K562 (cell line): ENCODE measurements around the gene SKAP2. TPM values are rescaled to one million over a fixed set of nuclear protein-coding genes. Genes with fewer than 3 reads are reported as not detected.

Experiments used
- ATAC-seq: fragments of 200-7000 bp; cut with Tn5 transposase; 3 replicates; pipeline ENCODE4 v1.9.1; 2020; ENCODE audit warnings: moderate library complexity
- BruUV-seq: library from RNA; stranded (reverse); fragments of 400-500 nt; replicated peaks from 2 replicates; lab custom pipeline; 2021; lab: Mats Ljungman, UMichigan
- CTCF ChIA-PET: fragments of 300-600 bp; formaldehyde crosslinking; extraction: SDS; loops from one replicate; lab custom pipeline; 2021; ENCODE audit warnings: low intra/inter-chr PET ratio; lab: Yijun Ruan, JAX
- POLR2A ChIA-PET: fragments of 300-600, 350-650 bp; sonication (Branson Sonifier 250); formaldehyde crosslinking; extraction: SDS; loops from one replicate; lab custom pipeline; 2021; ENCODE audit warnings: antibody characterized with exemption, inconsistent platforms; lab: Yijun Ruan, JAX
- DNase-seq, 4 experiments: peaks; one replicate each; pipeline versions ENCODE4 v3.0.0 to v3.0.0-alpha.2; 2011 to 2018; ENCODE audit warnings: low spot score in 3 of 4, mixed read lengths in 3 of 4; ENCODE audit errors: extremely low read depth in 1 of 4
- FAIRE-seq: peaks from 2 replicates; lab custom pipeline; 2011; peaks lifted over from hg19 to GRCh38; lab: Jason Lieb, UNC
- H2AFZ ChIP-seq: 2 replicates; pipeline ENCODE4 v1.6.0; 2011; ENCODE audit warnings: low read depth, low read length, control low read depth, inconsistent platforms
- H3K27ac ChIP-seq: fragments of 200-600 bp; 3 replicates; pipeline ENCODE4 v1.8.0; 2011; ENCODE audit warnings: low read depth, mild to moderate bottlenecking, control low read depth, inconsistent platforms, low read length, moderate library complexity, mixed read lengths; ENCODE audit errors: extremely low read depth
- H3K27me3 ChIP-seq, 2 experiments: fragments of 300-600 bp in 1 of 2; 2 replicates in 1 of 2; 3 replicates in 1 of 2; pipeline versions ENCODE4 v1.6.0 to v1.8.0; 2011; ENCODE audit warnings: inconsistent platforms in 2 of 2, low read length in 2 of 2, mild to moderate bottlenecking in 1 of 2, mixed read lengths in 1 of 2, moderate library complexity in 1 of 2; ENCODE audit not compliant: control insufficient read depth in 2 of 2, insufficient read depth in 2 of 2
- H3K36me3 ChIP-seq: fragments of 300-600 bp; 3 replicates; pipeline ENCODE4 v1.8.0; 2011; ENCODE audit warnings: mild to moderate bottlenecking, low read length, inconsistent platforms; ENCODE audit not compliant: control insufficient read depth, insufficient read depth
- H3K4me1 ChIP-seq, 2 experiments: fragments of 200-600 bp in 1 of 2; replicated peaks in 1 of 2; 2 replicates in 1 of 2; 3 replicates in 1 of 2; pipeline versions ENCODE4 v1.5.1 to v1.8.0; 2011; ENCODE audit warnings: inconsistent platforms in 2 of 2, low read length in 2 of 2, mild to moderate bottlenecking in 1 of 2, mixed read lengths in 1 of 2, moderate library complexity in 1 of 2; ENCODE audit not compliant: control insufficient read depth in 2 of 2, insufficient read depth in 2 of 2
- H3K4me2 ChIP-seq: 2 replicates; pipeline ENCODE4 v1.6.1; 2011; ENCODE audit warnings: low read length, control low read depth, inconsistent platforms, mixed read lengths; ENCODE audit not compliant: insufficient read depth
- H3K4me3 ChIP-seq: fragments of 200-600 bp; sonication (generic), shearing (Covaris generic); 2 replicates; pipeline ENCODE4 v1.5.1; 2016; ENCODE audit warnings: control low read depth, inconsistent platforms
- H3K79me2 ChIP-seq: fragments of 200-600 bp; 3 replicates; pipeline ENCODE4 v1.8.0; 2011; ENCODE audit warnings: low read length, inconsistent platforms; ENCODE audit not compliant: control insufficient read depth, insufficient read depth
- H3K9ac ChIP-seq, 2 experiments: 2 replicates each; pipeline versions ENCODE4 v1.6.0 to v1.6.1; 2011; ENCODE audit warnings: low read depth in 2 of 2, low read length in 2 of 2, control low read depth in 1 of 2, inconsistent platforms in 1 of 2, mild to moderate bottlenecking in 1 of 2, mixed read lengths in 1 of 2; ENCODE audit not compliant: insufficient read depth in 1 of 2
- H3K9me1 ChIP-seq: one replicate; pipeline ENCODE4 v1.6.0; 2011; ENCODE audit warnings: inconsistent platforms, mild to moderate bottlenecking, low read length, moderate library complexity; ENCODE audit not compliant: control insufficient read depth, insufficient read depth
- H3K9me3 ChIP-seq: replicated peaks from 2 replicates; pipeline ENCODE4 v1.5.1; 2011; ENCODE audit warnings: low read depth, low read length, inconsistent platforms; ENCODE audit not compliant: control insufficient read depth, insufficient read depth
- H4K20me1 ChIP-seq: replicated peaks from 2 replicates; pipeline ENCODE4 v1.6.1; 2011; ENCODE audit warnings: low read length, inconsistent platforms, mixed read lengths; ENCODE audit not compliant: control insufficient read depth, insufficient read depth
- FOXA3 ChIP-seq, 2 experiments: fragments of 450-650 bp in 1 of 2; sonication (generic) in 1 of 2; formaldehyde crosslinking; IDR thresholded peaks in 1 of 2; conservative IDR thresholded peaks in 1 of 2; 2 replicates each; pipeline versions ENCODE4 v1.4.0 to v1.8.0; 2020 to 2022; ENCODE audit warnings: mild to moderate bottlenecking in 2 of 2, missing genetic modification reagents in 1 of 2
- GABPB1 ChIP-seq: sonication (generic); formaldehyde crosslinking; IDR thresholded peaks from 2 replicates; pipeline ENCODE4 v1.8.0; 2022; ENCODE audit warnings: mild to moderate bottlenecking, missing genetic modification reagents
- NUFIP1 ChIP-seq: fragments of 450-650 bp; IDR thresholded peaks from 2 replicates; pipeline ENCODE4 v1.6.1; 2018; ENCODE audit not compliant: partially characterized antibody
- RFX1 ChIP-seq: fragments of 450-650 bp; IDR thresholded peaks from 2 replicates; pipeline ENCODE4 v1.6.1; 2016; ENCODE audit warnings: mild to moderate bottlenecking, moderate library complexity
- SPI1 ChIP-seq: IDR thresholded peaks from 2 replicates; pipeline ENCODE4 v1.6.1; 2011; ENCODE audit warnings: low read depth, low read length, control low read depth, borderline replicate concordance
- TCFL5 ChIP-seq: fragments of 250-450 bp; sonication (Bioruptor Pico); conservative IDR thresholded peaks from 2 replicates; pipeline ENCODE4 v1.6.1; 2021; ENCODE audit warnings: mild to moderate bottlenecking, moderate library complexity, matching md5 sums
- ZNF146 ChIP-seq: IDR thresholded peaks from one replicate; pipeline ENCODE4 v1.6.1; 2018; ENCODE audit warnings: missing compliant biosample characterization; ENCODE audit not compliant: unreplicated experiment
- in situ Hi-C: fragments of 300-500 bp; cut with MboI; formaldehyde crosslinking; loops from 4 replicates; pipeline ENCODE4 v1.15.0; 2018; ENCODE audit warnings: inconsistent platforms, mixed read lengths
- intact Hi-C: fragments of 100-400 bp; cut with micrococcal nuclease; formaldehyde crosslinking; loops from 2 replicates; pipeline ENCODE4 v1.14.2; 2022
- polyA plus RNA-seq, 8 experiments: library from polyadenylated mRNA; depleted of rRNA in 4 of 8; stranded (reverse) in 5 of 8; unstranded in 3 of 8; fragments of >200 nt; fragmentation: Nextera tagmentation in 2 of 8; fragmentation: Illumina TruSeq in 1 of 8; extraction: Ambion mirVana in 2 of 8; extraction: Trizol in 1 of 8; gene quantifications; 2 replicates each; pipeline versions ENCODE4 v1.2.1 to v1.2.3, GENCODE V29; 2011 to 2014; ENCODE audit warnings: inconsistent platforms in 1 of 8, missing spikeins in 1 of 8
- total RNA-seq, 7 experiments: library from RNA; depleted of rRNA in 6 of 7; stranded (reverse); fragments of >200 nt in 6 of 7; fragmentation: Illumina TruSeq in 2 of 7; extraction: Trizol in 2 of 7; gene quantifications; 2 replicates each; pipeline versions ENCODE4 v1.2.1 to v1.2.3, GENCODE V29; 2011 to 2021; ENCODE audit warnings: low replicate concordance in 1 of 7
- TF ChIP-seq, protein P1 (sequence below): fragments of 450-650 bp; formaldehyde crosslinking; IDR thresholded peaks from 2 replicates; pipeline ENCODE4 v1.4.0; 2020; ENCODE audit warnings: mild to moderate bottlenecking, moderate library complexity
- TF ChIP-seq, protein P2 (sequence below): fragments of 450-650 bp; formaldehyde crosslinking; IDR thresholded peaks from 2 replicates; pipeline ENCODE4 v1.4.0; 2022; ENCODE audit warnings: missing genetic modification characterization

Gene SKAP2
- total and polyA plus RNA-seq, 9 of the 15 experiments (the other 6 are each of a cell fraction or from before 2014, with no cell fraction given): 4.2 to 11.7 (median 8.3) TPM

DNA sequence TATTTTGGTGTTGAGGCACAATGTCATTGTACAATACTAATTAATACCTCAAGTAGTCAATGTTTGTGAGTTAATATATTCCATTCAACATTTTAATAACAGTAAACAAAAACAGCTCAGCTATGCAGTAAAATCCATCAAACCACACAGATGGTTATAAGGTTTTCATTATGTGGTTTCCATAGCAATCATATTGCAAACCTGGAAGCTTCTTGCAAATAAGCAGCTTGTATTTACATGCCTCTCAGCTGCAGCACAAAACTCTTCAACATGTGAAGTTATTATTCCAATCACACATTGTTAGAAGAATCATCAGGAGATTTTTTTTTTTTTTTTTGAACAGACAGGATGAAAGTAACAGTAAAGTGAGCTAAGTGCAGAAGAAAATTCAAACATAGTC, 170.2 kb downstream of the SKAP2 start:
- Histone ChIP-seq H3K4me2 (no peak overlapping the region), H3K27ac (no peak overlapping the region), H3K9me1 (no peaks in the 10 kb centered on the region), H2AFZ (no peak overlapping the region), H3K4me1 (peaks cover 0 to 5% of the 10 kb centered on the region in 2 experiments; a peak in 2 of 5 replicates), H3K4me3 (no peak overlapping the region), H3K9me3 (no peaks in the 10 kb centered on the region), H4K20me1 (no peaks in the 10 kb centered on the region), H3K9ac (no peak overlapping the region), H3K79me2 (no peaks in the 10 kb centered on the region), H3K27me3 (no peaks in the 10 kb centered on the region), H3K36me3 (no peaks in the 10 kb centered on the region)
- FAIRE-seq: no peak
- POLR2A ChIA-PET: interaction anchor here (0.7 kb wide), 1 partner anchor 465 kb away, joined by 3 read pairs; no protein-coding TSS in a partner anchor
- CTCF ChIA-PET: no interaction called here
- TF ChIP-seq RFX1 (0 out of 2 replicates have a peak, but pooled peaks have one; percentile 20), SPI1 (no peak), ZNF146 (CRISPR knock-in tag) (no peak), NUFIP1 (no peak), GABPB1 (CRISPR knock-in tag) (no peak), FOXA3 (CRISPR knock-in tag; conservative IDR thresholded peaks at IDR 0.05 in 1 of 2, IDR thresholded peaks at IDR 0.05 in 1 of 2) (no peak), TCFL5 (CRISPR knock-in tag) (no peak)
- TF ChIP-seq, protein P1, sequence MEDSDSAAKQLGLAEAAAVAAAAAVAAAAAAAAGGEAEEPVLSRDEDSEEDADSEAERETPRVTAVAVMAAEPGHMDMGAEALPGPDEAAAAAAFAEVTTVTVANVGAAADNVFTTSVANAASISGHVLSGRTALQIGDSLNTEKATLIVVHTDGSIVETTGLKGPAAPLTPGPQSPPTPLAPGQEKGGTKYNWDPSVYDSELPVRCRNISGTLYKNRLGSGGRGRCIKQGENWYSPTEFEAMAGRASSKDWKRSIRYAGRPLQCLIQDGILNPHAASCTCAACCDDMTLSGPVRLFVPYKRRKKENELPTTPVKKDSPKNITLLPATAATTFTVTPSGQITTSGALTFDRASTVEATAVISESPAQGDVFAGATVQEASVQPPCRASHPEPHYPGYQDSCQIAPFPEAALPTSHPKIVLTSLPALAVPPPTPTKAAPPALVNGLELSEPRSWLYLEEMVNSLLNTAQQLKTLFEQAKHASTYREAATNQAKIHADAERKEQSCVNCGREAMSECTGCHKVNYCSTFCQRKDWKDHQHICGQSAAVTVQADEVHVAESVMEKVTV (CRISPR knock-in tag): no peak
- TF ChIP-seq, protein P2, sequence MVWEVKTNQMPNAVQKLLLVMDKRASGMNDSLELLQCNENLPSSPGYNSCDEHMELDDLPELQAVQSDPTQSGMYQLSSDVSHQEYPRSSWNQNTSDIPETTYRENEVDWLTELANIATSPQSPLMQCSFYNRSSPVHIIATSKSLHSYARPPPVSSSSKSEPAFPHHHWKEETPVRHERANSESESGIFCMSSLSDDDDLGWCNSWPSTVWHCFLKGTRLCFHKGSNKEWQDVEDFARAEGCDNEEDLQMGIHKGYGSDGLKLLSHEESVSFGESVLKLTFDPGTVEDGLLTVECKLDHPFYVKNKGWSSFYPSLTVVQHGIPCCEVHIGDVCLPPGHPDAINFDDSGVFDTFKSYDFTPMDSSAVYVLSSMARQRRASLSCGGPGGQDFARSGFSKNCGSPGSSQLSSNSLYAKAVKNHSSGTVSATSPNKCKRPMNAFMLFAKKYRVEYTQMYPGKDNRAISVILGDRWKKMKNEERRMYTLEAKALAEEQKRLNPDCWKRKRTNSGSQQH (CRISPR knock-in tag): no peak
- no peak for DNase-seq
- BruUV-seq: no TSS peak
- no peak for ATAC-seq
- intact Hi-C loops (no loop called here), in situ Hi-C loops (no loop called here)
